Measurements from ENCODE around the gene GGCT. TPM values are rescaled to one million over a fixed set of nuclear protein-coding genes. Genes with fewer than 3 reads are reported as not detected.

The GGCT gene
- total RNA-seq, 1 experiment from 2014 or later = 67.6 TPM

- ATAC-seq (peak; percentile 71), DNase-seq (peak; percentile 84)
- Histone ChIP-seq H3K9me3 (ENCODE audit: low read length) (no peaks in the 10 kb centered on the region), H3K36me3 (ENCODE audit: low read depth, low read length) (no peaks in the 10 kb centered on the region), H3K27me3 (ENCODE audit: low read length) (no peaks in the 10 kb centered on the region), H3K79me2 (ENCODE audit: low read length) (no peaks in the 10 kb centered on the region), H3K4me1 (ENCODE audit: insufficient read depth, low read length) (peaks cover 32% of the 10 kb centered on the region), H3K27ac (ENCODE audit: low read length) (peak overlapping the region; percentile 96), H3K4me2 (ENCODE audit: low read length) (no peak overlapping the region), H2AFZ (ENCODE audit: low read length) (0 out of 2 replicates have a peak overlapping the region, but pooled peaks have one; percentile 2), H3K9me2 (replicated peaks; ENCODE audit: low read length) (no peaks in the 10 kb centered on the region), H4K20me1 (ENCODE audit: low read length) (no peaks in the 10 kb centered on the region), H3K4me3 (ENCODE audit: low read length) (no peak overlapping the region), H3F3A (ENCODE audit: low read length, unreplicated experiment) (no peaks in the 10 kb centered on the region), H3K9ac (ENCODE audit: low read length) (peak overlapping the region; percentile 45; the same call in 1 of the 2 replicates)
- intact Hi-C loops (cut with micrococcal nuclease) = loop anchor here (1.0 kb wide), 2 partner anchors 14 to 39 kb away; no protein-coding TSS in a partner anchor
- ChIA-PET POLR2A (ENCODE audit: unreplicated experiment) (no interaction called here), CTCF (interaction anchor here (0.6 to 1.6 kb wide), 2 partner anchors 15 to 166 kb away, joined by 4 to 12 read pairs; no protein-coding TSS in a partner anchor)
- BruUV-seq (replicated peaks) = no TSS peak
- no peak for TF ChIP-seq EZH2 (IDR thresholded peaks at IDR 0.05; ENCODE audit: low read length, unreplicated experiment)
- TF ChIP-seq CTCF (conservative IDR thresholded peaks at IDR 0.05; ENCODE audit: low read depth, low read length) = peak; percentile 82
Observed at GRCh38 chr7:30548845-30549244, 44.2 kb upstream of the GGCT start.

GRCh38 chr7:30546596-30546995 lies 42.0 kb upstream of the GGCT start:
- POLR2A ChIA-PET (ENCODE audit: unreplicated experiment) = no interaction called here

More at GRCh38 chr7:30546596-30546995, 42.0 kb upstream of the GGCT start:
- no peak overlapping the region for H3K9ac ChIP-seq (ENCODE audit: low read length)
- no peaks in the 10 kb centered on the region for H3K27me3 ChIP-seq (ENCODE audit: low read length)
- BruUV-seq (replicated peaks) = no TSS peak
- no peaks in the 10 kb centered on the region for H3K9me3 ChIP-seq (ENCODE audit: low read length)
- H3K4me1 ChIP-seq (ENCODE audit: insufficient read depth, low read length) = peaks cover 27% of the 10 kb centered on the region
- CTCF ChIA-PET = interaction anchor here (1.4 kb wide), 1 partner anchor 17 kb away, joined by 8 read pairs; no protein-coding TSS in a partner anchor
- no peak overlapping the region for H2AFZ ChIP-seq (ENCODE audit: low read length)
- no peaks in the 10 kb centered on the region for H4K20me1 ChIP-seq (ENCODE audit: low read length)
- no peak overlapping the region for H3K4me2 ChIP-seq (ENCODE audit: low read length)
- DNase-seq (no peak), ATAC-seq (no peak)
- H3K27ac ChIP-seq (ENCODE audit: low read length) = no peak overlapping the region
- intact Hi-C loops (cut with micrococcal nuclease) = no loop called here
- no peaks in the 10 kb centered on the region for H3K9me2 ChIP-seq (replicated peaks; ENCODE audit: low read length)
- H3K36me3 ChIP-seq (ENCODE audit: low read depth, low read length) = no peaks in the 10 kb centered on the region
- no peak for TF ChIP-seq EZH2phosphoT487 (IDR thresholded peaks at IDR 0.05; ENCODE audit: borderline replicate concordance, low read length)
- TF ChIP-seq CTCF (conservative IDR thresholded peaks at IDR 0.05; ENCODE audit: low read depth, low read length) = no peak
- TF ChIP-seq EZH2 (IDR thresholded peaks at IDR 0.05; ENCODE audit: low read length, unreplicated experiment) = no peak
- H3F3A ChIP-seq (ENCODE audit: low read length, unreplicated experiment) = no peaks in the 10 kb centered on the region
- H3K4me3 ChIP-seq (ENCODE audit: low read length) = no peak overlapping the region
- no peaks in the 10 kb centered on the region for H3K79me2 ChIP-seq (ENCODE audit: low read length)
